Caki2 (cell line): ENCODE results near the gene CIDEA. TPM values are rescaled to one million over a fixed set of nuclear protein-coding genes. Genes with fewer than 3 reads are reported as not detected.

Source experiments
- DNase-seq: peaks from one replicate; pipeline ENCODE4 v3.0.0-alpha.2; 2015; ENCODE audit warnings: low read depth
- in situ Hi-C: cut with HindIII; loops from 2 replicates; pipeline ENCODE4 v1.10.0; 2016; ENCODE audit warnings: low sequenced_read_pairs, low pct_unique_long_range_greater_than_20kb, mixed read lengths
- total RNA-seq: library from RNA; depleted of rRNA; stranded (reverse); fragments of >200 nt; shearing (Covaris generic); gene quantifications from 2 replicates; pipeline ENCODE4 v1.2.3, GENCODE V29; 2014; ENCODE audit warnings: low replicate concordance

The CIDEA gene
- total RNA-seq, 1 experiment from 2014 or later: not detected

- in situ Hi-C loops: no loop called here
- peak; percentile 72 for DNase-seq
Observed at GRCh38 chr18:12287684-12288402, 33.7 kb downstream of the CIDEA start.

DNA sequence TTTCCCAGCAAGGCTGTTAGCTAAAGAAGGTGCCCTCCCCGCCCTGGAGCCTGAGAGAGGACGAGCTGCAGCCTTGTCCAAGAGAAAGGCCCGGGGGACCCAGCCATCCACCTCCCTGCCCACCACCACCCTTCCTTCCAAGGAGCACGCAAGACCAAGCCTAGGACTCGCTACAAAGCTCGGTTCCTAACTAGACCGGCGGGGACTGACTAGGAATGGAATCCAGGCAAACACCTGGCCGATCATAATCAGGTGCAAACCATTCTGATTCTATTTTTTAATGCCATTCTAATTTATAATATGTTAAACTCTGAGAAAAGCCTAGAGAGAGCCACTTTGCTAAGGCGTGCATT, 34.2 kb downstream of the CIDEA start:
- in situ Hi-C loops: no loop called here
- no peak for DNase-seq

DNA sequence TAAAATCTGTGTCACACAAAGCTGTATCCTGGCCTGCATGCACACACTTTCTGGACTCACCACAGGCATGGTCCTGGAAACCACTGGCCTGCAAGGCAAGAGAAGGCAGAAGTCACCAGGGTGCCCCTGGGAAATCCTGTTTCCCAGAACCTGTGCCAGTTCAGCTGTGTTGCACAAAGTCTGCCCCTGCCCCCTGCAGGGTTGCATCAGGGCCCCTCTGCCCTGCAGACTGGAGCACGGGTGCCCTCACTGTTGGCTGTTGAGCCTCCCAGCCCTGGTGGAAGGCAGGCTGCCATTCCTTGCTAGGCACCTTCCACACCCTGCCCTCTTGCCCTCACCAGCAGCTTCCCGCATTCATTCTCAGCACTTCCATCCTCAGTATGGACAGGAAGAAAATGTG, 35.9 kb downstream of the CIDEA start:
- DNase-seq: no peak
- in situ Hi-C loops: no loop called here

DNA sequence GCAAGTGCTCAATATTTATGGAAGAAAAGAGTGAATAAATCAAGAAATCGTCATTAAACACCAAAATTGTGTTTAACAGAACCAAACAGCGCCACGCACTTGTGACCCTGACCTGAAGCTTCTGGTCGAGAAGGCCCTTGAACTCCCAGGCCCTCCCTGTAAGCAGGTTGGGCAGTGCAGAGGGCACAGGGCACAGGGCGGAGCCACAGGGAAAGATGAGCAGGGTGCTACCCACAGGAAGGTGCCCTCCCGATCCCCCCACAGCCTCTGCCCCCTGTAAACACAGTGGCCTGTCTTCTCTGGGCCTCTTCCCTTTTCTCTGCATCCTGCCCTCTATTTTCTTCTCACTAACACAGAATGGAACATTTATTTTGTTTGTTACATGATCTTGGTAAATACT, 37.0 kb downstream of the CIDEA start:
- no peak for DNase-seq
- in situ Hi-C loops: no loop called here

- no peak for DNase-seq
- in situ Hi-C loops: no loop called here
Observed at GRCh38 chr18:12291690-12292089, 37.5 kb downstream of the CIDEA start.

- in situ Hi-C loops: no loop called here
- no peak for DNase-seq
Observed at GRCh38 chr18:12293831-12294230, 39.7 kb downstream of the CIDEA start.

GRCh38 chr18:12295389-12296086, 41.4 kb downstream of the CIDEA start:
- in situ Hi-C loops: no loop called here
- DNase-seq: no peak

DNA sequence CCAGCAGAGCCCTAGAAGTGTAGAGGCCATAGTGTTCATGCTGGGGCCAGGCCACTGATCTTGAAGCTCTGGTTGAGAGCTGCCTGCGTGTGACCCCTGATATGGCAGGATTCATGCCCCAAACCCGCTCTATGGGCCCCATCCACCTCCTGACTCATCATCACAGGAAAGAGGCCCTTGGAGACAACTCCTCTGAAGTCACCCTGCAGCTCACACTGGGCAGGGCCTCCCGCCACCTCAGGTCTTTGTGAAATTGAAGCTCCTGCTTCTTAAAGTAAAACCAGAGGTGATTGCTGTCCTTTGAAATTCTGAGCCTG, 41.9 kb downstream of the CIDEA start:
- in situ Hi-C loops: no loop called here
- DNase-seq: no peak

- in situ Hi-C loops: no loop called here
- DNase-seq: no peak
Observed at GRCh38 chr18:12296457-12296856, 42.3 kb downstream of the CIDEA start.

GRCh38 chr18:12299862-12300261, 45.7 kb downstream of the CIDEA start:
- DNase-seq: no peak
- in situ Hi-C loops: no loop called here

DNA sequence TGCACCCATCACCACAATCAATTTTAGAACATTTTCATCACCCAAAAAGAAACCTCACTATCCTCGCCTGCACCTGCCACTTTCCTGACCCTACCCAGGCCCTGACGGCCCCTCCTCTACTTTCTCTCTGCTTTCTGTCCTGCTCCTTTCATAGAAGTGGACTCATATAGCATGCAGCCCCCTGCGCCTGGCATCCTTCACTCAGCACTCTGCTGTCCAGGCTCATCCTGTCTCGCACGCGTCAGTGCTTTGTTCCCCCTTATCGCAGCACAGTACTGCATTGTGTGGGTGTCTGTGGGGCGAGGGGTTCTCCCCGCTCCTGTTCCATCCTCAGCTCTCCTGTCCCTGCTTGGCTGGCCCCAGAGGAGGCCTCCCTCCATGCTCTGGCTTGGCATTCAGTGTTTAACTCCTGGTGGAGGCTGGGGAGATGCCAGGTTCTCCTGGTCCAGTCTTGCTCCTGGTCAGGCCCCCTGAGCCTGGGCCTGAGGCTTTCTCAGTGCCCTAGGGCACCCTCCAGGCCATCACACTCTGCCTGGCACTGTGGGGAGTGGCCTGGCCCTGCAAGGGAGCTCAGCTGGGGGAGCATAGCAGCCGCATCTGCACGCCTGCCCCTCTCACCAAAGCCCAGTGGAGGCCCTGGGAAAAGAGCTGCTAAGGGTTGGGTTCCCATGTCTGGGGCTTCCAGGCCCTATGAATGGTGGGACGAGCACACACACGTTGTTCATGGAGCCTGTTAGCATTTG, 47.3 kb downstream of the CIDEA start:
- no peak for DNase-seq

DNA sequence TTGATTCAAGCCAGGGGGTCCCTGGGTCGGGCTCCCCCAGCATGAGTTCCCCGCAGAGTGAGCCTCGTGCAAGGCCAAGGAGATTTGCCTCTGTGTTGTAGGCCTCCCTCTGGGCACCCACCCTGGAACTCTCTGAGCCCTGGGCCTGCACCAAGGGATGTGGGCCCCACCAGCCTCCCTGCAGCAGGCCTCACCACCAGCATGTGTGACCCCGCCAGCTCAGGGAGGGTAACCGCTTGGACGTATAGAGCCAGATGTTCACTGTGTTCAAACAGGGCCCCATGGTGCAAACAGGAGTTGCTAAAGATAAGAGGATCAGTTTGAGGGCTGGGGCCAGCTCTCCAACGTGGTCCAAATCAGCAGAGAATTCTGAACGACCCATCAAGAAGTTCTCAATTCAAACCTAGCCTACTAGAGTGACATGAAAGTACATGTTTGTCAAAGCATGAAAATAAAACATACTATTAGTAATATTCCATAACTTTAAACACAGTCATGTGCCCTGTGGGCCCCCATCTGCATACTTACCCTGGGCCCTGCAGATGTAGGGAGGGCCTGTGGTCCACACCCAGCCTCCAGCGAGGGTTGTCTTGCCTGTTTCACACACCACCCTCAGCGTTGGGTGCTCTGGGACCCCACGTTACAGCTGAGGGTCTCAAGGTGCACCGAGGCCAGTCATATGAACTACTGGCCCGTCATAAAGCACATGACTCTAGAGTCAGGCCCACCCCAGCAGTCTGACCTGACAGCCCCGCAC, 48.4 kb downstream of the CIDEA start:
- DNase-seq: no peak
- in situ Hi-C loops: no loop called here

More for the DNA sequence above, 47.3 kb downstream of the CIDEA start:
- in situ Hi-C loops: no loop called here

- in situ Hi-C loops: no loop called here
- DNase-seq: no peak
Observed at GRCh38 chr18:12304351-12305210, 50.4 kb downstream of the CIDEA start.

GRCh38 chr18:12305211-12305610, 51.0 kb downstream of the CIDEA start:
- DNase-seq: no peak
- in situ Hi-C loops: no loop called here

DNA sequence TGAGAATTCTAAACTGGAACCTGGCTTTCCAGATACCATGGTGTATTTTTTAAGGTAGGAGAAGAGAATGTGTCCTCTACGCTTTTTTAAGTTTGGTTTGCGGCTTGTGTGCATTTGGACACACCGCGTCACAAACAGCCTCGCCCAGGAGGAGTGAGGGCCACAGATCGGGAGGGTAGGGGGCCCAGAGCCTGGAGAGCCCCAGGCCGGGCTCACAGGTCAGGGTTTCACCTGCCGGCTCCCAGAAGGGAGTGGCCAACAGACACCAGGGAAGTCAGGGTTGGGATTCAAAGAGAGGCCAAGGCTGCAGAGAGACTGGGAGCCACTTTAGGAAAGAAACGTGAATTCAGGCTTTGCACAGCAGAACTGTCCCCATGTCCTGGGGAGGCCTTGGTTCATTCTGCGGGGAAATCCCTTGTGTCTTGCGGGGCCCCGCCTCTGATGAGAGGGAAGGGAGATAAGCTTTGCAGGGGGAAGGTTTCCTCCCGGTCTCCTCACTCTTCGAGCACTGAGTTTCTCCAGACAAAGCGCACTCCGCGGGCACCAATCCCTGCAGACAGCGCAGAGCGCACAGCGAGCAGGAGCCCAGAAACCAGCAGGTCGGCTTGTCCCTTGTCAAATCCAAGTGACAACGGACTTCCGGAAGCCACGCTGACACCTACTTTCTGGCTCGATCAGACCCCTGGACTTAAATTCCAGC, 51.9 kb downstream of the CIDEA start:
- in situ Hi-C loops: no loop called here
- no peak for DNase-seq

- DNase-seq: no peak
- in situ Hi-C loops: no loop called here
Observed at GRCh38 chr18:12306752-12307700, 52.9 kb downstream of the CIDEA start.
